ENCODE results near the gene NCOA3.

DNA sequence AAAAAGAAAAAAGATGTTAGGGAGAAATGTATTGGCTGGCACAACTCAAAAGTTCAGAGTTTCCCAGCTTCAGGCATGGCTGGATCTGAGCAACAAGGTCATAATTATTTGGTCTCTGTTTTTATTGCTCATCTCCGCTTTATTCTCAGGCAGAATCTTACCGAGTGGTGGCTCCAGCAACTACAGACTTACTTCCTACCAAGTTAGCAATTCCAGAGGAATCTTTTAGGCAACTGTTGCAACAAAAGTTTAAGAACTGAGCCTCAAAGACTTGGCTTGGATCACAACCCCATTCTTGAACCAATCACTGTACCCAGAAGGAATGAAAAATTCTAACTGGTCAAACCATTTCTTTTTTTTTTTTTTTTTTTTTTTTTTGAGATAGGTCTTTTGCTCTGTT, 35.5 kb upstream of the NCOA3 start:
- TF ChIP-seq EZH2phosphoT487 (IDR thresholded peaks at IDR 0.05; ENCODE audit: borderline replicate concordance, low read length) (no peak), CTCF (IDR thresholded peaks at IDR 0.05; ENCODE audit: low read depth, low read length, poor library complexity, severe bottlenecking) (no peak)
